ENCODE measurements around the gene GRID1.

DNA sequence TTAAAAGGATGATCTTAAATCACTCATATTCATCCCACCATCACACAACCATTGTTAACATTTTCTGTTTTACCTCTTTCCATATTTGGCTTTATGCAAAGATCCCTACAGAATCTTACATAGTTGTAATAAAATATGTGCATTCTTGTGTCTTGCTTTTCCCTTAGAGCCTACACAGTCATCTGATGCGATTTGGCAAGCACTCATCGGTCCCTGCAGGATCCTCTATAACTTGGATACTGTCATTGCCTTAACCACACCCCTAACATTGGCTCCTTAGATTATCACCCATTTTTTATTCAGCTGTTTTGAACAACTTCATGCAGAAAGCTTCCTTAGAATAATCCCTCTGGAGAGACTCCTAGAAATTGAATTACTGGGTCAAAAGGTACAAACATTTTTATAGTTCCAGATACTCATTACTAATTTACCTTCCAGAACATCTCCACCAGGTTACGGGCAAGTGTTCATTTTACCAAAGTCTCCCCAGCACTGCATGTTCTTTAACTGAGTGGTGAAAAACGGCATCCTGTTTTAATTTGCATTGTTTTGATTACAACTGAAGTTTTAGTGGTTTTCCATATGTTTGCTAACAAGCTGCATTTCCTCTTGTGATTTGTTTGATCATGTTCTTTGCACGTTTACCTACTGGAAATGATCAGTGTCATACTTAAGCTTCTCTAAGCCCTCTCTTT is 268.3 kb downstream of the GRID1 start:
- TF ChIP-seq GATA2 (IDR thresholded peaks at IDR 0.05; ENCODE audit: low read depth, low read length) (no peak), GATA3 (IDR thresholded peaks at IDR 0.05; ENCODE audit: low read depth, low read length) (no peak)

All from SH-SY5Y (cell line).